HG03159 (cell line): Measurements from ENCODE around the gene HGD.
"Not testable (repeated sequence)": the region's sequence is repeated elsewhere in the genome, so short reads cannot be mapped to it uniquely, and the experiment has no call there.

Experiments
- ATAC-seq: cut with Tn5 transposase; IDR thresholded peaks from one replicate; pipeline ENCODE4 v1.9.1; 2021; ENCODE audit warnings: mild to moderate bottlenecking, moderate library complexity; ENCODE audit not compliant: unreplicated experiment

HGD gene

DNA sequence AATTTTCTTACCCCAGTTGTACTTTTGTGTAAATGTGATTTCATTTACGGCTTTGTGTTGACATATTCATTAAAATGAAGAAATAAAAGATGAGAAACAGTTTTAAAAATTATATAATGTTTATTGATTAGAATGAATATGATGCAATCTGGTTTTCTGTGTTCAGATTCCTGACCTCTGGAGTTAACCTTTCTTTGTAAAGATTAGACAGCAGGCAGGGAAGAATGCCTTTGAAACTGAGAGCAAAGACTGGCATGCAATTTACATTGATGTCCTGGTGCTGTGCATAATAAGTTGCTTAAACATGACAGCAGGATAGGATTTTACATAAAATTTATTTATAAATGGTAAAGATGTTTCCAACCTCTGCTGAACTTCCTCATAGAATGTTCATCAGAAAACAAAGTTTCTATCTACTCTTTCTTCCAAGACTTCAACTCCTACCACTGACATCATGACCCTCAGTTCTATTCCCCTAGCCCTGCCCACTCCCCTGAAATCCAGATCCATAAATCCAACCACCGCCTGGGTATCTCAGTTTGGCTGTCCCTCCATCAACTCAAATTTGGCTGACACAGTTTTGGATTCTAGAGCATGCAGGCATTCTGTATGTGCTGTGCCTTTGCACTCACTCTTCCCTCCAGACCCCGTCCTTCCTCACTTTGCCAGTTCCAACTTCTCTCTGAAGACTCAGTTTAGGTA, 1.7 kb downstream of the HGD start:
- no peak for ATAC-seq

DNA sequence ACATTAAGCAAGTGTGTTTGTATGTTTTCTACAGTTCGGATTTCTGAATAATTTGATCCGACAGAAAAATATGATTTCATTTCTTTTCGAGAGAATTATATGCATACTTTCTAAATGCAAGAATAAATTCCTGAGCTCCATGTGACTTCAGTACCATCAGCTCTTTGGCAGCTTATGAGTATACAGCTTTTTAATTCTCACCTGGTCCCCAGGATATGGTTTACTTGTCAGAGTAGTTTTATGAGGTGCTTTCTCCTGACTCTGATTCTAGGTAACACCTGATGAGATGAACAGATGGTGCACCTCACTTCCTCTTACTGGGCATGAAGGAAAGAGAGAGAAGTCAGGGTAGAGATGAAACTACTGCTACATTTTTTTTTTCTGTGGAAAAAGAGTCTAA, 3.1 kb downstream of the HGD start:
- peak; percentile 49 for ATAC-seq

DNA sequence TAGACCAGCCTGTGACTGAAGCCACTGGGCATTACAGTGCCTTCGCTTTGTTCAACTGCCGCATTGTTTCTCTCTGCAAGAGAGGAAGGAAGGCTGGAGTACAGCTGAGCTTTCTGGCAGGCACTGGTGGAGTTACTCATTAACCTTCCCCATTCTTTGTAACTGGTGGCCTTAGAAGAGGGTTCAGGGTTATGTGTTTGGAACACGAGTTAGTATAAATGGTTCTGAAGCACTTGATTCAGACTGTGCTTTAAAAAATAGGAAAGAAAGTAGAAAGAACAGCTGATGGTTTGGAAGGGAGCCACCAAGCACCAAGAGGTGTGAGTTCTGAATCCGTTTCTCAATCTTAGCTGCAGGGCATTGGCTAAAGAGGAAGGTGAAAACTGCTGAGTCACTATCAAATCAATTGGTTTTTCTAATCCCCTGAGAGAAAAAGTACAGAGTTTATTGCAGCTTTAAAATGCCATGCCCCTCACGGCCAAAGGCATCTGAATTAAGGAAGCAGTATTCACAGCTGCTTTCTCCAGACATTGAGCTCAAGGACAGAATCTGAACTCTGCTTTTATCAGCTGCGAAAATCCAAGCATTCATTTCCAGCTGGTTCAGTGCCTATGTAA, 3.6 kb downstream of the HGD start:
- peak; percentile 83 for ATAC-seq

DNA sequence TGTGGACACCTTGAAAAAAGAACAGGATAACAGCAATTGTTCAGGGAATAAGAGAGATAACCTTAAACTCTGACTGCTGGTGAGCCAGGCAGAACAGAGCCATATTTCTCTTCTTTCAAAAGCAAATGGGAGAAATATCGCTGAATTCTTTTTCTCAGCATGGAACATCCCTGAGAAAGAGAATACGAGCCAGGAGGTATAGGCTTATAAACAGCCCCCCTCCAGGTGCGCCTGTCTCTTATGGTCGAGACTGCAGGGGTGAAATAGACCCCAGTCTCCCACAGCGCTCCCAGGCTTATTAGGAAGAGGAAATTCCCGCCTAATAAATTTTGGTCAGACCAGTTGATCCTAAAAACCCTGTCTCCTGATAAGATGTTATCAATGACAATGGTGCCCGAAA, 4.8 kb downstream of the HGD start:
- ATAC-seq, result not testable (repeated sequence)

DNA sequence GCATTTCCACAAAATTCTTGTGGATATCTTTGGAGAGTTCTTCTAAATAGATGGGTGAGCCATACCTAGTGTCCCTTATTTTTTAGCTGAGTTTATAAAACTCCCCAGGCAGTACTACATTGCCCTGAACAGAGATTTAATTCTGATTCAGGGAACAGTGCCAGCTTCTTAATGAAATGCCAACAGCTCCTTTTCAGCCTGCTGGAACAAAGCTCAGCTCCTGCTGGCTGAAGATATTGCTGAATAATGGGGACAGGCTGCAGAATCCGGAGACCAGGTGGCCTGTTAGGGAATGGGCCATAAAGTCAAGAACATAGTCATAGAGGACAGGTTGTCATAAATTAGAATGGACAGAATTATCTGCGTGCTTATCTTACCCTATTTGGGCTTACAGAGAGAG, 8.9 kb downstream of the HGD start:
- ATAC-seq, result no peak

DNA sequence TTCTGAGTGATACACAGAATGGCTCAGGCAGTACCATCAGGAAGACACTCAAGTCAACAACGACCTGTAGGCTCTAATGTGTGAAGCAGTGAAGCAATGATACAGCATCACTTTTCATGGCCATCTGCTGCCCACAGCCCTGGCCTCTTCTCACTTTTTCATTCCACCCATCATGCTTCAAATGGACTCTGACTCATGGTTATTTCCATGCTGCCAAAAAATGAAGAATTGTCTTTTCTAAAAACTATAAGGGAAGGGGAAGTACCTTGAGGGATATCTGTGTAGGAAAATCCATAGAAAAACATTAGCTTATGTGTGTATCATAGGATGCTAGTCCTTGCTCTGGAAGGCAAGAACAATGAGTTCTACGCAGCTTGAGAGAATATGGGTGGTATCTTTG, 11.5 kb downstream of the HGD start:
- no peak for ATAC-seq

DNA sequence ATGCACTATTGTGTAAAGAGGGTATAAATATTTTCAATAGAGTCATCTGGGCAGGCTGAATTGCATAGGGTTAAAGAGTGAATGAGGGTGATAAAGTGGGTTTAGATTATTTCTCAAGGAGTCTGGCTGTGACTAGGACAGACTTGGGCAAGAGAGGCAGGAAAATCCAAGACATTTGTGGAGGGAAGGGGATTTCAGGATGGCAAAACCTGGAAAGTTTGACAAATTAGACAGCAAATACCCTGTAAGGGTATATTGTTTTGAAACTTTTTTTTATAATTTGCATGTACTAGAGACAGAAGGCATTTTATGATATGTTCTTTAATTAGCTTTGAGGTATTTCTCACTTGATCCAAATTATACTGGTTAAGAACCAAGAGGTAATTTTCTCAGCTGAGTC, 17.1 kb downstream of the HGD start:
- no peak for ATAC-seq

DNA sequence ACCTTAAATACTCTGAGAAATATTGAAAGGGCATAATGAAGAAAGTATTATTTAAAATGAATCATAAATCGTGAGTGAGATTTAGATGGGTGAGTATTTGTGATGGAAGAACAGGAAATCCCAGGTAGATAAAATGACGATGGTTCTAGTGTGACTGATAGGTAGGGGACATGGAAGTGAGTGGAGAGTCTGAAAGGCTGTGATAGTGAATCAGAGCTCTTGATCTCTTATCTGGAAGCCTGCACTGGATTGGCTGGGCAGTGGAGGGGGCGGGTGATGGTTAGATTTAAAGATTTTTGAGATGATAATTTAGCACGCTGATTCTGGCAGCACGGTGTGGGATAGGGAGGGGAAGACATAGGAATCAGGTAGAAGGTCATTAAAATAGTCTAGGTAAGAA, 20.1 kb downstream of the HGD start:
- no peak for ATAC-seq

DNA sequence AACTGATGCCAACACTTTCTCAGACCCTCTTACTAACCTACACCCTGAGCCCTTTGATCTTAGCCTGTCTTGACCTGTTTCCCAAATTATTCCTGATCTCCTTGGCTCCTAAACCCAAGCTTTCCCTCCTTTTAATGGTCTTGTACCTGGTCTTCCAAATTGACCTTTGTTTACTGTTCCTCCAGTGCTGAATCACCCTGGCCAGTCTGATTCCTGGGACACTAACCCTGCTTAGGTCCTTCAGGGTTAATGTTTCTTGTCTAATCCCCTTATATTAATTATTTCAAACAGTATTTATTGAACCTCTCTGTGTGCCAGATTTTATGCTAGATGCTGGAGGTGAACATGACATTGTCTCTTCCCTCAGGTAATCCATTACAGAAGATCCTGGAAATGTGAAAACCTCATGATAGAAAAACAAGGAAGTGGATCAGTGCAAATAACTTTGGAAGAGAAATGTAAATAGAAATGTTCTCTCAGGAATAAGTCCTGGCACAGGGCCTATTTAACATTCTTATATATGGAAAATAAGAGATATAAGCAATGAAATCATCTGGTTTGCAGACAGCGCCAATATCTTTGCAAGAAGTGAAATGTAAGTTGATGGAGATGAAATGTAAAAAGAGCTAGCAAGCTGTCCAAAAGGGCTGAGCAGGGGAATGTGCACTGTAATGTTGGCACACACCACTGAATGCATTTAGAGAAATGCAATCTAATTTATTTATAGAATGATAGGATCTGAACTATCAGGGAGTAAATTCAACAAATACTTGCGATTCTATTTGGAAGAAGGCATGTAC, 20.7 kb downstream of the HGD start:
- no peak for ATAC-seq

DNA sequence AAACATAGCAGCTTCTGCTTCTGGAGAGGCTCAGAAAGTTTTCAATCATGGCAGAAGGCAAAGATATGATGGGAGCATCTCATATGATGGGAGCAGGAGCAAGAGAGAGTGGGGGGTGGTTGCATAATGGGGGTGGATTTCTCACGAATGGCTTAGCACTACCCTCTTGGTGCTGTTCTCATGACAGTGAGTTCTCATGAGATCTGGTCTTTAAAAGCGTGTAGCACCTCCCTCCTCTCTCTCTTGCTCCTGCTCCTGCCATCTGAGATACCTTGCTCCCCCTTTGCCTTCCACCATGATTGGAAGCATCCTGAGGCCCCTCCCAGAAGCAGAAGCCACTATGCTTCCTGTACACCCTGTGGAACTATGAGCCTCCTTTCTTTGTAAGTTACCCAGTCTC, 22.2 kb downstream of the HGD start:
- ATAC-seq, result no peak

DNA sequence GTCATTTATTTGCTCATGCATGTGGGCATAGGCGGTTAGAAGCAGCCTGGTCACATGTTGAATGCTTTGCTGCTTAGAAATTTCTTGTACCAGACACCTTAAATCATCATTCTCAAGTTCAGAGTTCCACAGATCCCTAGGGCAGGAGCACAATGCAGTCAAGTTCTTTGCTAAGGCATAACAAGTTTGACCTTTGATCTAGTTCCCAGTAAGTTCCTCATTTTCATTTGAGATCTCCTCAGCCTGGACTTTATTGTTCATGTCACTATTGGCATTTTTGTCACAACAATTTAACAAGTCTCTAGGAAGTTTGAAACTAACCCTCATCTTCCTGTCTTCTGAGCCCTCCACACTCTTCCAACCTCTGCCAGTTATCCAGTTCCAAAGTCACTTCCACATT, 22.8 kb downstream of the HGD start:
- no peak for ATAC-seq

DNA sequence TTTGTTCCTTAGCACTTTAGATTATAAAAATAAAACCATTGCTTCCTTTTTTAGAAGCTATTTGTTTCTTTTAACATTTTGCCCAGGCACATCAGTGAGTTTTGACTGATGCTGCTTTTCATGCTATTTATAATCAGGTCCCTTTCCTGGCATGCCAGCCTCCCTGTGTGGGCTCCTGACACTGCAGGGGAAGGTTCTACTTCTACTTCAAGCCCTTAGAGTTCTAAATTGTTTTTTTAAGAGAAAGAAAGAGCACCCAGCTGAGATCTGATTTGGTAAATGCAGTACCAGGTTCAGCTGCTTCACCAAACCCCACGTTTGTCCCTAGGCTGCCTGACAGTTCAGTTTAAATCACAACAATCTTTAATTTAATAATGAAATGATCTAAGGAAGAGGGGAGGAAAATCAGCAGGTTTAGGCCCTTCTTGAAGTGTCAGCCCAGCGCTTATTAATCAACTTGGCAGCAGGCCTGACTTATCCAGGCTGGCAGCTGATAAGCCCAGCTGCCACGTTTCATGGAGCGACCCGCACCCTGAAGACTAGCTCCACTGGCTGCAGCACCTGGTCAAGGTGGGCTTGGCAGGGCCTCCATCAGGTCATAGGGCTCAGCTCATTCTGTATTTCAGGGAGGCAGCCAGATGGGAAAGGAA, 29.0 kb downstream of the HGD start:
- no peak for ATAC-seq

DNA sequence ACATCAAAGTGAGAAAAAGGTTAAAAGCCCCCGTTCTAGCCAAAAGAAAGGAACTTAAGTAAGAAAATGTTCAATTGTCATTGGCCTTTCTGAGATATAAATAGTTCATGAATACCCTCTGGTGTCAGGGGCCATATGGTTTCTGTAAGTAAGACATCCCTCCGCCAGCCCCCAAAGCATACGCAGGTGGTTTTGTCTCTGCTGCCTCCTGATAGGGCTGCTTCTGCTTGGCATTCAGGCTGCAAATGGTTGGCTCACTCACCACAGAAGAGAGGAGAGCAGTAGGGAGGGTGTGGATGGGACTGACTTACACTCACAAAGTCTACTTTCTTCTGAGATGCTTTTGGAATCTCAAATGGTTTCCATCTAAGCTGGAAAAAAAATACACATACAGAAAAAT, 29.8 kb downstream of the HGD start:
- no peak for ATAC-seq

DNA sequence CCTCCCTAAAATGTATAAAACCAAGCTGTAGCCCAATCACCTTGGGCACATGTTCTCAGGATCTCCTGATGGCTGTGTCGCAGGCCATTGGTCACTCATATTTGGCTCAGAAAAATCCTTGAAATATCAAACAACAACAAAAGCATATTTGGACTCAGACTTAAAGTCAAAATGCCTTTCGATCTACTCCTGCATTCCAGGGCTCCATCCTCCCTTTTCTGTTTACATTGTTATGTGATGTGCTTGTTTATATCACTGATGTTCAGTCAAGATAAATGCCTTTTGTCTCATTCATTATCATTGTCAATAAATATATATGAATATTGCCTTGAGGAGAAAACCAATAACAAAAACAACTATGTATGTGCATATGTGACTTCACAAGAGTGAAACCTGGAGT, 31.7 kb downstream of the HGD start:
- ATAC-seq, result no peak

DNA sequence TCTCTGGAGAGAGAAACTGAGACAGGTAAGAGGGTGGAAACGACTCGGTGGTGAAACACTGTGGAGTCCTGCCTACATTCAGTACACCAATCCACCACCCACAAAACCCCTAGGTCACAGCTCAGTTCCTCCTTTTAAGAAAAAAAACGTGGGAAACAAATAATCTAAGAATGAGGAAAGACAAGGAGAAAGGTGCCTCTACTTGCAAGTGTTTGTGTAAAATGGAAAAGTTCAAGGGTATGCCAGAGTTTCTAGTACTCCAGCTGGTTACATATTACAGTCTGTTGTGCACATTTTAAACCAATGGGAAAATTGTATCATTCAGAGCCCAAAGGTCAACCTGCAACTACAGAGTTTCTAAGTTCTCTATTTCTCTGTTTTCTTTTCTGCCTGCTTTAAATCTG, 32.2 kb downstream of the HGD start:
- ATAC-seq, result no peak

DNA sequence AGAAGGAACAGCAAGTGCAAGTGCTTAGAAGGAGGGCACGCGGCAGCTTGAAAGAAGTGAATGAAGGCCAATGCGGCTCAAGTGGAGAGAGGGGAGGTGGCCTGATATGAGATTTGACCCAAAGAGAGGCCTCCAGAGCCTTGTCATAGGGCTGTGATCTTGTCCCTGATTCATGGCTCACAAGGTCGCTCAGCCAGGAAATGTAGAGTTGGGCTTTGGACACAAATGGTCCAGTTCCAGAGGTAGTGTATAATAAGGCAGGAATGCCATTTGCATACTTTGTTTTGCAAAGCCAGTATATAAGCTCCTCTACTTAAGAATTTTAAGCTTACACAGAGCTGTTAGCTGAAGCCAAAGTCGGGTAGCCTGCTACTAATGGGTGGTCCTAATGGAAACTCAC, 33.7 kb downstream of the HGD start:
- ATAC-seq, result no peak

DNA sequence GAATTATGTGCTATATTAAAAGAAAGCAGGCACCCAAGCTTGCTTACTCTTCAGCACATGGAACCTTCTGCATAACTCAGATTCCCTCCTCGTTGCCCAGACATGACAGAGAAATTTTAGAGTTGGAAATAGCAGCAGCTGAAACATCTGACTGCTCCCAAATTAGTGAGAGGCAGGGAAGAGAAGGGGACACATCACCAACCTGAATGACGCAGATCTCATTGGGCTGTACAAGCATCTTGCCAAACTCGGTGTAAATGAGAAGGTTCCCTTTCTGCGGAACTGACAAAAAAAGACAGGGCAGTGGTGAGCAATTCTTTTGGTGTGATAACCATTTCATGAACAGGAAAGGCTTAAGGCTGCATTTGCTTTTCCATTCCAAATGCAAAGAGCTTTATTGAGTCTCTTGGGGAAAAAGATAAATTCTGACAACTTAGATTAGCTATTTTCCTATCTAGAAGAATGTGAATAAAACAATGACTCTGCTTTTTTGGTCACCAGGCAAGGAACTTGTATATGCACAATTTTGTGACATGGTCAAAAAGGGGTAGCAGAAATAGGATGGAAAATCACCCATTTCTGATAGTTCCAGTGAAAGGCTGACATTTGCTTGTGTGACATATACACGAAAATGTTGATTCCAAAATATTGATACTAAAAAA, 35.1 kb downstream of the HGD start:
- no peak for ATAC-seq

DNA sequence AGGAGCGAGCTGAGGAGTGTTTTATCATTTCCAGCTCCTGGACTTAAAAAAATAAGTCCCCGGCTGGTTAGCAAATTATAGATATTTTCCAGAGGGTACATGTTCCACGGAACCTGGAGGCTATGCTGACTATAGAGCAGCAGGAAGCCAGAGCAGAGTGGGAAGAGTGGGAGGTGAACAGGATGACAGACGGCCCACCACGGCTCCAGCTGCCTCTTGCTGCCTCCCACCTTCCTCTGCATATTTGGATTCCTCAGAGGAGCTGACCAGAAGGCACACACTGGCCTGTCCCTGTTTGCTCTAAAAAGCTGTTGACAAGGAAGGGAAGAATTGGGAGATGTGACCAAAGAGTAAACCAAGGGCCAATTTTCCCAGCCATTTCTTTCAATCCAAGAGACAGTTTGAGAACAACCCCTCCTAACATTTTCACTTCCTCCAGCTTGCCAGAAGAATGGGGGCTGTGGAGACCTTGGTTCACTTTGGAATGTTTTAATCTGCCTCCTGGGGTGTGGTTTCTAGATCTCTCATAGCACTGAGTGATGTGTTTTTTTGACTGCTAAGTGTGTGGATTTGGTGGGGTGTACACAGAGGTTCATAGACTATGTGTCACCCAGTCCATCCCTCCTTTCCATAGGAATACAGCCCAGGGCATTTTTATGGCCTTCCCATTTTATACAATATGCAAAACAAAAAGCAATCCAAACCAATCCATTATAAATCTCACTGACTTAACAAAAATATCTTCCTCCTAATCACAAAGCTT, 36.8 kb downstream of the HGD start:
- no peak for ATAC-seq

DNA sequence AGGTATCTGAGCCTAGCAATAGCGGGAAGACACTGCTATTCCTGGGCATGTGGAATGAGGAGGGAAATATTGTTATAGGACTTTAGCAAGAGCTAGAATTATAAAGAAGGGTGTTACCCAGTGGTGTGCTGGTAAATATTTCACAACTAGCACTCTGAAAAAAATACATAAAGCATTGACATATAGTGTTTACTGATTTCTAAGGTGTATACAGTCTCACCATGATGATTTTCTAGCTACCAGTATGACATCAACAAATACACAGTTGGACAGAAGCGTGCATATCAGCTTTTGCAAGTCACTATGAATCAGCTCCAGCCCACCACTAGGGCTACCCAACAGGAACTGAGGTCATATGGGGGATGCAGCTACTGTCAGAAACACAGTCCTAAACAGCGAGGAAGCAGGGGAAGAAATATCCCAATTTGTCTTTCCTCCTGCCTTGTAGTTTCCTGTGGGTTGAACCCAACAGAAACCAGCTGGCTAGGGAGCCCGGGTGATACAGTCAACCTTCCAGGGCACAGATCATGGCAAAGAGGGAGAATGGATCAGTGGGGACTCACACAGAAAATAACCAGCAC, 39.6 kb downstream of the HGD start:
- ATAC-seq, result peak; percentile 61

DNA sequence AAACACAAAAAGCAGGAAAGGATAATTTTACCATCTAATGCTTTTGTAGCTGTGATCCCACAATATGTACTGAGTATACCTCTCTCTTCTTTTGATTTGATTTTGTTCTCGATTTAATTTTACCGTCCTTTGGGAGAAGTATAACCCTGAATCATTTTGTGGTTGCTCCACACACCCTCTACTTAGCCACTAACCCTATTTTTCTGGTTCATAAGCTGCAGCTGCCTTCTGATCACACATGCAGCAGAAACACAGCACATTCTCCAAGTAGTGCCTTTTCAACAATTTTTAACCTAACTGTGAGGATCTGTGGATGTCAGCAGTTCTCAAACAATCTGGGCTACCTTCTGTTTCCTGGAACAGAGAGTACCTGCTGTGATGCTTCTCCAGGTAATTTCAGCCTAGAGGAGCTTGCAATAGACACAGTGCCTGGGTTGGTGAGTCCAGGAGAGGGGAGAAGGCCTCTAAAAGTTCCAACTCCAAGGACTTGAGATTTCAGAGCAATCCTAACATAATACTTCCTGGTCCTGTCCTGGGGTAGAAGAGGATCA, 40.3 kb downstream of the HGD start:
- ATAC-seq, result no peak
